IMR-90 (cell line): ENCODE data around the gene EPB41L4A.

ENCODE experiments used
- BHLHE40 ChIP-seq: fragments of 150-350 bp; IDR thresholded peaks from 2 replicates; pipeline ENCODE4 v1.6.1; 2016; ENCODE audit warnings: mild to moderate bottlenecking, low read depth, low read length
- CTCF ChIP-seq: conservative IDR thresholded peaks from 2 replicates; pipeline ENCODE4 v1.5.1; 2012; ENCODE audit warnings: mild to moderate bottlenecking, low read depth, low read length, improper control_type of control experiment
- MAFK ChIP-seq: IDR thresholded peaks from 2 replicates; pipeline ENCODE4 v1.6.1; 2012; ENCODE audit warnings: low read depth, low read length, improper control_type of control experiment
- NFE2L2 ChIP-seq: fragments of 150-350 bp; IDR thresholded peaks from 2 replicates; pipeline ENCODE4 v1.6.1; 2016; ENCODE audit warnings: low read depth, mild to moderate bottlenecking, low read length
- POLR2A ChIP-seq: IDR thresholded peaks from 2 replicates; pipeline ENCODE4 v1.6.1; 2012; ENCODE audit warnings: mild to moderate bottlenecking, low read depth, low read length
- RAD21 ChIP-seq: IDR thresholded peaks from 2 replicates; pipeline ENCODE4 v1.6.1; 2012; ENCODE audit warnings: low read length, improper control_type of control experiment
- RCOR1 ChIP-seq: IDR thresholded peaks from 2 replicates; pipeline ENCODE4 v1.6.1; 2012; ENCODE audit warnings: mild to moderate bottlenecking, low read length, improper control_type of control experiment; ENCODE audit not compliant: insufficient replicate concordance
- SMC3 ChIP-seq: fragments of 150-350 bp; IDR thresholded peaks from 2 replicates; pipeline ENCODE4 v1.6.1; 2016; ENCODE audit warnings: low read depth, mild to moderate bottlenecking, antibody characterized with exemption, low read length, moderate library complexity

GRCh38 chr5:112351225-112351624, 67.9 kb downstream of the EPB41L4A start:
- TF ChIP-seq CTCF (no peak), SMC3 (no peak), POLR2A (no peak), RAD21 (no peak), NFE2L2 (no peak), MAFK (no peak), RCOR1 (no peak), BHLHE40 (no peak)
